HG03571 (cell line): Measurements from ENCODE around the gene KLHL3.

Experiments used
- ATAC-seq: cut with Tn5 transposase; IDR thresholded peaks from one replicate; pipeline ENCODE4 v1.9.1; 2021; ENCODE audit not compliant: unreplicated experiment

The KLHL3 gene

DNA sequence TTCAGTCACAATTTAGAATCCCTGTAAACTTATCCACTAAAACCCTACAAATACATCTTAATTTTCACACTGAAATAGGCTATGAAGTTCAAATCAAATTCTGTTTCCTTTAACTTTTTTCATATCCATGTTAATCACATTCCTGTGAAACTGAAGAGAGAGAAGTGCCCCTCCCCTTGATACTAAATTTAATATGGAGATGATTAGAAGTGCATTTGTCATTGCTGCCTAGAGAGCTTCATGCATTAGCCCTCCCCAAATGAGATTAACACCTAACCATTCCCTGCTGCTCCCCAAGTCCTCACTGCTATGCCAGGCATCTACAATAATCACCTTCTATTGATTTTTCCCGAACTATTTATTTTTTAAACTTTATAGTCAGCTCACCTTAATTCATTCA lies 151.6 kb downstream of the KLHL3 start:
- no peak for ATAC-seq

DNA sequence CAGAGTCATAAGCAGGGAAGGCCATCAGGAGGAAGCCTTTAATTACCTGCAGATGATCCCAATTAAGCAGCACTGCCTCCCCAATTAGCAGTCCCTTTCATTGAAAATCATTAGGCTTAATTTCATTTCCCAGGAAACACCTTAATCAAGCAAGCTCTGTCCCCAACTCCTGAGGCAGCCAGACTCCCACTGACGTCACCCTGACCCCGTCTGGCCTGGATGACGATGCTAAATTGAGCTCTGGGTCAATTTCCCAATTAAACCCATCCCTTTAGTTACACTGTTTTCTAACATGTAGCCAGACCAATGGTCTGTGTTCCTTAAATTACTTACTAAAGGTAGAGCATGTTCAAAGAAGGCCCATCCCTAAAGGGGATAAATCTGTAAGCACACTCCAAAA lies 152.8 kb downstream of the KLHL3 start:
- no peak for ATAC-seq

DNA sequence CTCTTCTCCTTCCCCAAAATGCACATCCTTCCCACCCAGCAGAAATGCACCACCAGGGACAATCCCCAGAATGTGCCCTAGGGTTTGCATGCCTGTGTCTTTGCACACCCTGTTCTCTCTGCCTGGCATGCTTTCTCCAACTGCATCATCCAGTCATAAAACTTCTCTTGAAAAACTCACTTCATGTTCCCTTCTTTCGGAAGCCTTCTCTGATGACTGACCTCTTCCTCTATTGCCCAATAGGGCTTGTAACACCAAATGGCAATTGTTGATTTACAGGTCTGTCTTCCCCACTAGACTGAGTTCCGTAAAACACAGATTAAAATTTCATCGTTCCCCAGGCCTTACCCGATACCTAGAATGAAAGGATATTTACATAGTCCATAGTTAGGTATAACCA lies 153.7 kb downstream of the KLHL3 start:
- no peak for ATAC-seq

DNA sequence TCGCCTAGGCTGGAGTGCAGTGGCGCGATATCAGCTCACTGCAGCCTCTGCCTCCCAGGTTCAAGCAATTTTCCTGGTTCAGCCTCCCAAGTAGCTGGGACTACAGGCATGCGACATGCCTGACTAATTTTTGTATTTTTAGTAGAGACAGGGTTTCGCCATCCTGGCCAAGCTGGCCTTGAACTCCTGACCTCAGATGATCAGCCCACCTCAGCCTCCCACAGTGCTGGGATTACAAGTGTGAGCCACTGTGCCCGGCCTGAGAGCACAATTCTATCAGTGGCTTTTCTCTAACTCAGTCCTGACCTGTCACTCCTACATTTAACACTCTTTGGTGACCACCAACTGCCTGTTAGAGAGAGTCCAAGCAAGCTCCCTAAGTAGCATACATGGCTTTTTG lies 154.1 kb downstream of the KLHL3 start:
- ATAC-seq, result no peak

DNA sequence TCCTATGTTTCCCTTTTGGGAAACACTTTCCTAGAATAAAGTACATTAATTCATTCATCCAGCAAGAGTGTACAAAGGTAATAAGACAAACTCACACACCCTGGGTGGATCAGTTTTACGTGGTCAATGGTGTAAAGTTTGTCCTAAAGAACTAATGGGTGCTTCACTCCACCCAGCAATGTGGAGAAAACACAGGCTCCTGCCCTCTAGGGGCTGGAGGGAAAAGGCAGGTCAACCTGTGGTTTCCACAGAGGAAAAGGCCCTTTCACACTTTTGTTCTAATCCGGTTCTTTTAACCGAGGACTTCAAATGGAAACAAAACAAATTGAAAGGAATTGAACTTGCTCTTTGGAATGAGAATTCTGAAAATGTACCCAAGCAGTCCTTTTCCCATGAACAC lies 155.9 kb downstream of the KLHL3 start:
- no peak for ATAC-seq

DNA sequence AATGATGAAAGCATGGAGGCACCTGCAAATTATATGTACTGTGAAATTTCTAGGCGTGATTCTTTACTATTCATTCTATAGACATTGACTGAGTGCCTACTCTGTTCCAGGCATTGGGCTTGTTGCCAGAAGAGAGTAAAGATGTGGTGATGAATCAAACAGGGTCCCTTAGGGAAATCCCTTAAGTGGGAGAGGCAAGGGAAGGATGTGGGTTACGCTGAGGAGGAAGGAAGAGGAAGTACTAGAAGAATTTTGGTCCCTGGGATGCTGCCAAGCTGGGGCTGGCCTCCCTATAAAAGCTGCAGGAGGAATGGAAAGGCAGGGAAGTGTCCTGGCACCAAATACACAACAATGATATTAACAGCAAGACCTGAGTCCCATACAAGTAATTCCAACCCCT lies 160.0 kb downstream of the KLHL3 start:
- ATAC-seq, result no peak

DNA sequence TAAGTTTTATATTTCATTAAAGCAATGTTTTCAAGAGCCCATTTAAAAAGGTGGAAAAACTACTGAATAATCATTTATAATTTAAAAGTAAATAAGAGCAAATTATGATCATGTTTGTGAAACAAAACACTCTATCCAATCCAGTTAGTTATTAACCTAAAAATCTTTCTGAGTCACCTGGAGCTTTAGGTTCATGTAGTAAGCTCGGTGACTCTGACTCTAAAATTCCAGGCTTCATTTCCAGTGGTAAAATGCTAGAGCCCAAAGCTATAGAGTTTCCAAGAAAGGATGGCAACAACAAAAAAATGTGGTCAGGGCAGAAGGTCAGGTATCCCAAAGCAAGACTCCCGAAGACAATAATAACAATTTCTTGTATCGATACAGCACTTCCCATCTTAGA lies 160.7 kb downstream of the KLHL3 start:
- no peak for ATAC-seq

DNA sequence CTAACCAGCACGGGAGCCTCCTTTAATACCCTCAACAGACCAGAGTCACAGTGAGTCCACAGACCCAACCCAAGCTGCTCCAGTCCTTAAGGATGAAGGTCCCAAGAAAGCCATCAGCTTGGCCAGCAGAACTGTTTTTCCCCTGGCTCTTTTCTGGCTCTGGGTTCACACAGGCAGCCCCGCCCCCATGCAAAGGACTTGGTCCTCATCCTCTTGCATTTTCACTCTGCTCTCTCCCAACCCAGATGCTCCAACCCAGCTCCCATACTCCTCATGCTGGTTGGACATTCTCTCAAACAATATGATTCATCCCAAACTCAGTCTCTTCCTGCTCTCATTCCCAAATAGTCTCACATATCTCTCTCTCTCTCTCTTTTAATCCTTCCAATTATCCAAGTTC lies 162.5 kb downstream of the KLHL3 start:
- ATAC-seq, result no peak

DNA sequence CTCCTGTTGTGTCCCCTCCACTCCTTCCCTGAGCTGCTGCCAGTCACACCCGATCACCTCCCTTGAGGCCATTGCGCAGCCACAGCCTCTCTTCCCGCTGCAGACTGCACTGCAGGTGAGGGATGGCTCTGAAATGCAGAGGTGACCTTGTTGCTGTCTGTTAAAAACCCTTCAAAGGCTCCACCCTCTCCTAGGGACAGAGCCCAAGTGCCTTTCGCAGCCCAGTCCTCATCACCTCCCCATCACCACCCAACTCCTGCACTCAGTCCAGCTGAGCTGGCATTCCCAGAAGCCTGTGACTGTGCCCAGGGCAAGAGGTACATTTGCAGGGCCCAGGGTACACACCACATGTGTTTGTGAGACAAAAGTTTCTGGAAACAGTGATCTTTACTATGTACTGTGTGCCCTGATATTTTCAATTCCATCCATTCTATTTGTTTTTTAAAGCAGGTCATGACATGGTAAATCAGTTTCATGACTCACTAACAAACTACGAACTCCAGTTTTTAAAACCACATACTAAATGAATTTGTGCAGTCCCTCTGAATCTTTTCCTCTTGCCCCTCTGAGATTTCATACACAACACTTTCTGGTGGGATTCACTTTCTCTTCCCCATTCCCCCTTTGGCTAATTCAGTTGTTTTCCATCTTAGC lies 163.7 kb downstream of the KLHL3 start:
- no peak for ATAC-seq

DNA sequence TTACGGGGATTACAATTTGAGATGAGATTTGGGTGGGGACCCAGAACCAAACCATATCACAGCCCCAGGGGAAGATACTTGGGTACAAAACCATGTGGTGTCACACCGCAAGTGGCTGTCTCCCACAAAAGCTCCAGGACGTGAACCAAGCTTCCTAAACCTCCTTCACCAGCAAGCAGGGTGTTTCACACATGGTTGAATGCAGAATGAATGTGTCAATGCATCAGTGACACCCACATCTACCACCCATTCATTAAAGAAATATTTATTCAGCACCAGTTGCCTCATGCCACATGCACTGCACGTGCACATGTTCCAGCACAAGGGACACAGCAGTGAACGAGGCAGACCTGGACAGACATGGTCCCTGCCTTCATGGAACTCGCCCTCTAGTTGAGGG lies 165.8 kb downstream of the KLHL3 start:
- no peak for ATAC-seq
